PFSK-1 (cell line): ENCODE measurements around the gene CDIPT.

Experiments used
- FOXP2 ChIP-seq: optimal IDR thresholded peaks from 2 replicates; pipeline ENCODE3; 2011; ENCODE audit warnings: borderline replicate concordance, control low read depth, inconsistent platforms; ENCODE audit not compliant: insufficient read depth; ENCODE audit errors: extremely low read length, extremely low read depth
- POLR2AphosphoS5 ChIP-seq: IDR thresholded peaks from 2 replicates; pipeline ENCODE4 v1.6.1; 2012; ENCODE audit warnings: low read depth, mild to moderate bottlenecking, control low read depth, low read length, moderate library complexity
- REST ChIP-seq, 2 experiments: IDR thresholded peaks; 2 replicates each; pipeline versions ENCODE4 v1.6.1 to v1.8.0; 2011 to 2012; ENCODE audit warnings: low read depth in 2 of 2, low read length in 2 of 2, control low read depth in 1 of 2, inconsistent platforms in 1 of 2, mild to moderate bottlenecking in 1 of 2, moderate library complexity in 1 of 2; ENCODE audit not compliant: insufficient read depth in 1 of 2
- SIN3A ChIP-seq: IDR thresholded peaks from 2 replicates; pipeline ENCODE4 v1.6.1; 2012; ENCODE audit warnings: mild to moderate bottlenecking, low read length, moderate library complexity, borderline replicate concordance; ENCODE audit not compliant: insufficient read depth
- TAF1 ChIP-seq: IDR thresholded peaks from 2 replicates; pipeline ENCODE4 v1.6.1; 2012; ENCODE audit warnings: low read length, control low read depth, borderline replicate concordance; ENCODE audit not compliant: insufficient read depth

The CDIPT gene

GRCh38 chr16:29891525-29892457 lies 28.8 kb upstream of the CDIPT start:
- TF ChIP-seq FOXP2 (no peak), REST (IDR thresholded peaks at IDR 0.05; ENCODE audit: insufficient read depth in 1 of 2, low read depth in 2 of 2, low read length in 2 of 2) (no peak), SIN3A (no peak), POLR2AphosphoS5 (no peak), TAF1 (no peak)

GRCh38 chr16:29883987-29884386 lies 21.0 kb upstream of the CDIPT start:
- TF ChIP-seq POLR2AphosphoS5 = no peak
- no peak for TF ChIP-seq FOXP2
- TF ChIP-seq REST (IDR thresholded peaks at IDR 0.05; ENCODE audit: insufficient read depth in 1 of 2, low read depth in 2 of 2, low read length in 2 of 2) = no peak
- no peak for TF ChIP-seq TAF1
- no peak for TF ChIP-seq SIN3A

GRCh38 chr16:29881050-29881449 lies 18.0 kb upstream of the CDIPT start:
- TF ChIP-seq TAF1 = no peak
- no peak for TF ChIP-seq SIN3A
- TF ChIP-seq POLR2AphosphoS5 = no peak
- no peak for TF ChIP-seq REST (IDR thresholded peaks at IDR 0.05; ENCODE audit: insufficient read depth in 1 of 2, low read depth in 2 of 2, low read length in 2 of 2)
- TF ChIP-seq FOXP2 = no peak

- TF ChIP-seq FOXP2 (no peak), POLR2AphosphoS5 (no peak), SIN3A (no peak), TAF1 (no peak), REST (IDR thresholded peaks at IDR 0.05; ENCODE audit: insufficient read depth in 1 of 2, low read depth in 2 of 2, low read length in 2 of 2) (no peak)
These were observed 15.1 kb upstream of the CDIPT start for GRCh38 chr16:29878172-29878571.
